Endodermal cell (in vitro differentiated cells): Measurements from ENCODE around the gene RPL13A. TPM values are rescaled to one million over a fixed set of nuclear protein-coding genes. Genes with fewer than 3 reads are reported as not detected.
"Not testable (repeated sequence)": the region's sequence is repeated elsewhere in the genome, so short reads cannot be mapped to it uniquely, and the experiment has no call there.

ENCODE experiments used
- DNase-seq: peaks from one replicate; pipeline ENCODE4 v3.0.0-alpha.2; 2017
- H3K27ac ChIP-seq: 2 replicates; pipeline ENCODE4 v1.5.1; 2013; ENCODE audit warnings: mild to moderate bottlenecking, low read depth, low read length, moderate library complexity
- H3K27me3 ChIP-seq: 2 replicates; pipeline ENCODE4 v1.6.1; 2013; ENCODE audit warnings: mild to moderate bottlenecking, low read length, moderate library complexity; ENCODE audit not compliant: insufficient read depth, control insufficient read depth, poor library complexity, severe bottlenecking
- H3K36me3 ChIP-seq: 2 replicates; pipeline ENCODE4 v1.7.0; 2013; ENCODE audit warnings: mild to moderate bottlenecking, low read length, moderate library complexity; ENCODE audit not compliant: control insufficient read depth, insufficient read depth
- H3K4me1 ChIP-seq: one replicate; pipeline ENCODE4 v1.7.0; 2013; ENCODE audit warnings: low read length; ENCODE audit not compliant: control insufficient read depth, insufficient read depth
- H3K4me3 ChIP-seq: 2 replicates; pipeline ENCODE4 v1.5.1; 2013; ENCODE audit warnings: mild to moderate bottlenecking, low read length, moderate library complexity
- H3K9ac ChIP-seq: 2 replicates; pipeline ENCODE4 v1.6.1; 2013; ENCODE audit warnings: mild to moderate bottlenecking, low read length, moderate library complexity; ENCODE audit not compliant: poor library complexity, severe bottlenecking; ENCODE audit errors: extremely low read depth
- H3K9me3 ChIP-seq: 2 replicates; pipeline ENCODE4 v1.6.1; 2013; ENCODE audit warnings: mild to moderate bottlenecking, low read length, moderate library complexity; ENCODE audit not compliant: control insufficient read depth
- H3K27ac Mint-ChIP-seq: 2 replicates; pipeline ENCODE4 v1.8.0; 2020; ENCODE audit warnings: mixed read lengths
- H3K27me3 Mint-ChIP-seq: 2 replicates; pipeline ENCODE4 v1.8.0; 2021; ENCODE audit warnings: mild to moderate bottlenecking, mixed read lengths; ENCODE audit not compliant: insufficient read depth
- H3K36me3 Mint-ChIP-seq: 2 replicates; pipeline ENCODE4 v1.8.0; 2020; ENCODE audit warnings: low read depth, mixed read lengths
- H3K4me1 Mint-ChIP-seq: 2 replicates; pipeline ENCODE4 v1.8.0; 2020; ENCODE audit warnings: mixed read lengths
- H3K4me3 Mint-ChIP-seq: 2 replicates; pipeline ENCODE4 v1.8.0; 2020; ENCODE audit warnings: mild to moderate bottlenecking, moderate library complexity, mixed read lengths
- H3K9me3 Mint-ChIP-seq: 2 replicates; pipeline ENCODE4 v1.8.0; 2020; ENCODE audit warnings: mild to moderate bottlenecking, mixed read lengths
- WGBS, 2 experiments: methylation state at CpG; one replicate each; pipeline versions ENCODE4 v1.1.5 to v1.1.7; 2013; ENCODE audit warnings: missing lambda C conversion rate in 2 of 2, mixed read lengths in 1 of 2; ENCODE audit not compliant: insufficient coverage in 1 of 2, insufficient read length in 1 of 2; 5-methylcytosine and 5-hydroxymethylcytosine counted together
- total RNA-seq, 2 donors: library from RNA; stranded (reverse); fragmentation: NEBNext Ultra II Directional in 1 of 2; extraction: Animal tissue kit (Norgen Biotek cat#: 25700) in 1 of 2; gene quantifications; 2 replicates in 1 of 2; 3 replicates in 1 of 2; pipeline ENCODE4 v1.2.1, GENCODE V29; 2021
- TF ChIP-seq, protein P1 (sequence below): fragments of 200-600 bp; sonication (generic); conservative IDR thresholded peaks from 2 replicates; pipeline ENCODE4 v1.5.0; 2021; ENCODE audit warnings: antibody characterized with exemption, mild to moderate bottlenecking

RPL13A gene
- total RNA-seq, 2 donors from 2014 or later = 2,434 to 3,023 TPM

DNA sequence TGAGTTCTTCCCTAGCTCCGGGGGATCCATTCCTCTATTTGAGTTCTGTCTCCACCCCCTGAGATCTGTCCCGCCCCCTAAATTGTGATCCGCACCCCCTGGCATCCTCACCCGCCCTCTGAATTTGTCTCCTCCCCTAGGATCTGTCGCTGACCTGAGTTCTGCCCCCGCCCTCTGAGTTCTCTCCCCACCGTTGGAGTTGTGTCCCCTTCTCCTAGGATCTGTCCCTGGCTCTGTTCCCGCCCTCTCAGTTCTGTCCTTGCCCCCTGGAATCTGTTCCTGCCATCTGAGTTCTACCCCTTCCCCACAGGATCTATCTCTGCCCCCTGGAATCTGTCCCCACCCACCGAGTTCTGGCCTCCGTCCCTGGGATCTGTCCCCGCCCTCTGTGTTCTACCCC is 45.1 kb upstream of the RPL13A start:
- Mint-ChIP-seq H3K27ac (no peak overlapping the region), H3K4me1 (no peaks in the 10 kb centered on the region), H3K36me3 (peaks cover 14% of the 10 kb centered on the region), H3K9me3 (no peaks in the 10 kb centered on the region), H3K4me3 (peak overlapping the region; percentile 64), H3K27me3 (peaks cover 54% of the 10 kb centered on the region)
- no peaks in the 10 kb centered on the region for H3K9me3 ChIP-seq
- TF ChIP-seq, protein P1, sequence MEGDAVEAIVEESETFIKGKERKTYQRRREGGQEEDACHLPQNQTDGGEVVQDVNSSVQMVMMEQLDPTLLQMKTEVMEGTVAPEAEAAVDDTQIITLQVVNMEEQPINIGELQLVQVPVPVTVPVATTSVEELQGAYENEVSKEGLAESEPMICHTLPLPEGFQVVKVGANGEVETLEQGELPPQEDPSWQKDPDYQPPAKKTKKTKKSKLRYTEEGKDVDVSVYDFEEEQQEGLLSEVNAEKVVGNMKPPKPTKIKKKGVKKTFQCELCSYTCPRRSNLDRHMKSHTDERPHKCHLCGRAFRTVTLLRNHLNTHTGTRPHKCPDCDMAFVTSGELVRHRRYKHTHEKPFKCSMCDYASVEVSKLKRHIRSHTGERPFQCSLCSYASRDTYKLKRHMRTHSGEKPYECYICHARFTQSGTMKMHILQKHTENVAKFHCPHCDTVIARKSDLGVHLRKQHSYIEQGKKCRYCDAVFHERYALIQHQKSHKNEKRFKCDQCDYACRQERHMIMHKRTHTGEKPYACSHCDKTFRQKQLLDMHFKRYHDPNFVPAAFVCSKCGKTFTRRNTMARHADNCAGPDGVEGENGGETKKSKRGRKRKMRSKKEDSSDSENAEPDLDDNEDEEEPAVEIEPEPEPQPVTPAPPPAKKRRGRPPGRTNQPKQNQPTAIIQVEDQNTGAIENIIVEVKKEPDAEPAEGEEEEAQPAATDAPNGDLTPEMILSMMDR = no peak
- H3K27ac ChIP-seq = no peak overlapping the region
- H3K4me3 ChIP-seq = peak overlapping the region; percentile 56
- DNase-seq = no peak
- 7 to 11% methylated on average over 6 to 11 of the region's 11 CpGs for WGBS, 2 experiments
- no peak overlapping the region for H3K9ac ChIP-seq
- no peaks in the 10 kb centered on the region for H3K4me1 ChIP-seq
- peaks cover 53% of the 10 kb centered on the region for H3K27me3 ChIP-seq
- peaks cover 4% of the 10 kb centered on the region for H3K36me3 ChIP-seq

DNA sequence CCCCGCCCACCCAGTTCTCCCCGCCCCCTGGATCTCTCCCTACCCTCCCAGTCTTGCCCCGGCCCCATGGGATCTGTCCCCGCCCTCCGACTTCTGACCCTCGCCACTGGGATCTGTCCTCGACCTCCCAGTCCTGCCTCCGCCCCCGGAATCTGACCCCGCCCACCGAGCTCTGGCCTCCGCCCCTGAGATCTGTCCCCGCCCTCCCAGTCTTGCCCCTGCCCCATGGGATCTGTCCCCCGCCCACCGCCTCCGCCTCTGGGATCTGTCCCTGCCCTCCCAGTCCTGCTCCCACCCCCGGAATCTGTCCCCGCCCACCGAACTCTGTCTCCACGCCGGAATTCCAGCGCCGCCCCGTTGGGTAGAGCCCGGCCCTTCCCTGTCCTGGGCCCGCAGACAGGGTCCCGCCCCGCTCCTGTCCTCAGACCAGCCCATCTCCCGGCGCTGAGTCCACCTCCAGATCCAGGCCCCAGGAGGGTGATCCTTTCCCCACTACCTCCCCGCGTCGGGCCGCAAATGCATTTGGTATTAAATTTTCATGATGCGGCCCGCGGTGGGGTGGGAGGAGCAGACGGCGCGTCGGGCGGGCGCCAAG is 44.5 kb upstream of the RPL13A start:
- no peaks in the 10 kb centered on the region for H3K4me1 ChIP-seq
- peak overlapping the region; percentile 47 for H3K9ac ChIP-seq
- H3K27me3 Mint-ChIP-seq = peaks cover 48% of the 10 kb centered on the region
- H3K4me3 ChIP-seq = peak overlapping the region; percentile 83
- no peaks in the 10 kb centered on the region for H3K9me3 Mint-ChIP-seq
- H3K4me3 Mint-ChIP-seq = peak overlapping the region; percentile 64
- TF ChIP-seq, protein P1 = no peak
- DNase-seq = peak; percentile 100
- H3K27me3 ChIP-seq = peaks cover 48% of the 10 kb centered on the region
- 0 to 1% methylated on average over 5 to 43 of the region's 43 CpGs for WGBS, 2 experiments
- H3K4me1 Mint-ChIP-seq = no peaks in the 10 kb centered on the region
- H3K9me3 ChIP-seq = no peaks in the 10 kb centered on the region
- peaks cover 7% of the 10 kb centered on the region for H3K36me3 ChIP-seq
- H3K27ac ChIP-seq = peak overlapping the region; percentile 60
- H3K27ac Mint-ChIP-seq = peak overlapping the region; percentile 88
- H3K36me3 Mint-ChIP-seq = peaks cover 19% of the 10 kb centered on the region

DNA sequence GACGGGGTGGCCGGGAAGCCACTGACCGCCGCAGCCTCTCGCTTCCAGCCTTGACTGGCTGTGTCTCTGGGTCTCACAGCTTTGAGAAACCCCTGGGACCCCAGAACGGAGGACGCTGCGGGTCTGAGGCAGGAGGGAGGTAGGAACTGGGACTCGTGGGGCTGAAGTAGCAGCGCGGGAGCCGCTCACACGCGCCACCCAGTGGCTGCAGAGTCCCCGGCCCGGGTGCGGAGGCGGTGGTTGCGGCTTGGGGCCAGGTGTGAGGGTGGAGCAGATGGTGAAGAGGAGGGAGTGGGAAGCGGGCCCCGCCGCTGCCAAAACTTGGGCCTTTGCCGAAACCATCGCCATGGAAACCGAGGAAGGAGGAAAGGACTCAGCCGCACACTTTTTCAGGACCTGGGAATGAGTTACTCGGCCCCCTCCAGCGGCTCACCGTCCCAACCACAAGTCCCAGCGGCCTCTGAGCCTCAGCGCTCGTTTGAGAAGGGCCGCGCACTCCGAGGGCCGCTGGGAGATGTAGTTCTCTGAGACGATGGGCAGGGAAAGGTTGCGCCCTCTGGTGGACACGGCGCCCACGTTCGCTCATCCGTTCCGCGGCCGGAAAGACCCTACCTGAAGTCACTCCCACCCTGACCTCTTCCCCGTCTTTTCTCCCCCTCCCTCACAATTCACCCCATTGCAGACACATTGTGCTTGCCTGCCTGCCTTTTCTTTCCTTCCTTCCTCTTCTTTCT is 43.9 kb upstream of the RPL13A start:
- H3K27ac ChIP-seq = peak overlapping the region; percentile 60
- WGBS, 2 experiments = 0% methylated on average over 40 to 45 of the region's 47 CpGs
- TF ChIP-seq, protein P1 = peak; percentile 90
- peak; percentile 99 for DNase-seq
- H3K27me3 ChIP-seq = peaks cover 42% of the 10 kb centered on the region
- Mint-ChIP-seq H3K27me3 (peaks cover 42% of the 10 kb centered on the region), H3K4me1 (no peaks in the 10 kb centered on the region), H3K27ac (peak overlapping the region; percentile 88), H3K36me3 (peaks cover 25% of the 10 kb centered on the region), H3K4me3 (peak overlapping the region; percentile 64), H3K9me3 (no peaks in the 10 kb centered on the region)
- peak overlapping the region; percentile 47 for H3K9ac ChIP-seq
- H3K9me3 ChIP-seq = no peaks in the 10 kb centered on the region
- peaks cover 14% of the 10 kb centered on the region for H3K36me3 ChIP-seq
- peak overlapping the region; percentile 83 for H3K4me3 ChIP-seq
- H3K4me1 ChIP-seq = no peaks in the 10 kb centered on the region

DNA sequence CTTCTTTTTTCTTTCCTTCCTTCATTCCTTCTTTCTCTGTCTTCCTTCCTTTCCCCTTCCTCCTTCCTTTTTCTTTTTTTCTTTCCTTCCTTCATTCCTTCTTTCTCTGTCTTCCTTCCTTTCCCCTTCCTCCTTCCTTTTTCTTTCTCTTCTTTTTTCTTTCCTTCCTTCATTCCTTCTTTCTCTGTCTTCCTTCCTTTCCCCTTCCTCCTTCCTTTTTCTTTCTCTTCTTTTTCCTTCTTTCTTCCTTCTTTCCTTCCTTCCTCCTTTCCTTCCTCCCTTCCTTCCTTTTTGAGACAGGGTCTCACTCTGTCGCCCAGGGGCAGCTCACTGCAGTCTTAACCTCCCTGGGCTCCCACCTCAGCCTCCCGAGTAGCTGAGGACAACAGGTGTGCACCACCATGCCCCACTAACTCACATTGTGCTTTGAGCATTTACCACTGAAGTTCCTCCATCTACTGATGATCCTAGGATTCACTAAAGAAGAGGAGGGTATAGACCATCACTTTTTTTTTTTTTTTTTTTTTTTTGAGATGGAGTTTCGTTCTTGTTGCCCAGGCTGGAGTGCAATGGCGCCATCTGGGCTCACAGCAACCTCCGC is 43.2 kb upstream of the RPL13A start:
- Mint-ChIP-seq H3K36me3 (peaks cover 32% of the 10 kb centered on the region), H3K4me3 (peak overlapping the region; percentile 64), H3K27me3 (peaks cover 35% of the 10 kb centered on the region)
- DNase-seq, H3K4me1 ChIP-seq, H3K9ac ChIP-seq, H3K4me3 ChIP-seq, H3K9me3 ChIP-seq, H3K4me1 Mint-ChIP-seq, H3K27ac Mint-ChIP-seq, H3K27ac ChIP-seq, H3K9me3 Mint-ChIP-seq: not testable (repeated sequence)
- WGBS, 2 experiments = 81% methylated on average over 5 of the region's 5 CpGs; no CpG with 5 or more reads in 1 of the 2 experiments
- Histone ChIP-seq H3K27me3 (peaks cover 35% of the 10 kb centered on the region), H3K36me3 (peaks cover 21% of the 10 kb centered on the region)
